AG09309 (cell line): ENCODE results near the gene HIPK3.
A peak's percentile ranks its signal among the peaks of the same experiment; 100 is the strongest.

Source experiments
- DNase-seq: peaks from one replicate; pipeline ENCODE4 v3.0.0-alpha.2; 2010; ENCODE audit warnings: low read depth
- H3K4me3 ChIP-seq: 2 replicates; pipeline ENCODE4 v1.5.1; 2011; ENCODE audit warnings: mild to moderate bottlenecking, low read depth, low read length, moderate library complexity; ENCODE audit not compliant: control insufficient read depth
- CTCF ChIP-seq: IDR thresholded peaks from 2 replicates; pipeline ENCODE4 v1.5.1; 2011; ENCODE audit warnings: mild to moderate bottlenecking, low read depth, low read length, inconsistent platforms; ENCODE audit not compliant: insufficient read depth, control insufficient read depth; ENCODE audit errors: missing control alignments

HIPK3 gene

GRCh38 chr11:33376331-33377310, 119.4 kb downstream of the HIPK3 start:
- TF ChIP-seq CTCF, result no peak
- DNase-seq, result no peak
- H3K4me3 ChIP-seq, result peak overlapping the region; percentile 65

GRCh38 chr11:33377412-33378370, 120.5 kb downstream of the HIPK3 start:
- TF ChIP-seq CTCF, result no peak
- DNase-seq, result no peak
- H3K4me3 ChIP-seq, result peak overlapping the region; percentile 65

GRCh38 chr11:33379947-33380346, 122.8 kb downstream of the HIPK3 start:
- H3K4me3 ChIP-seq, result no peak overlapping the region
- DNase-seq, result no peak
- no peak for TF ChIP-seq CTCF

- H3K4me3 ChIP-seq, result no peak overlapping the region
- no peak for DNase-seq
- TF ChIP-seq CTCF, result no peak
These were observed 126.1 kb downstream of the HIPK3 start for GRCh38 chr11:33383075-33383919.

- TF ChIP-seq CTCF, result no peak
- H3K4me3 ChIP-seq, result no peak overlapping the region
These were observed 126.7 kb downstream of the HIPK3 start for GRCh38 chr11:33383920-33384209.

GRCh38 chr11:33384220-33384619, 127.0 kb downstream of the HIPK3 start:
- no peak for TF ChIP-seq CTCF
- no peak overlapping the region for H3K4me3 ChIP-seq
- DNase-seq, result no peak

More at GRCh38 chr11:33383920-33384209, 126.7 kb downstream of the HIPK3 start:
- no peak for DNase-seq
